HL-60 (cell line): ENCODE results near the gene CNTNAP2.
"Not testable (repeated sequence)": the region's sequence is repeated elsewhere in the genome, so short reads cannot be mapped to it uniquely, and the experiment has no call there.

Source experiments
- DNase-seq, 2 experiments: peaks; one replicate each; pipeline ENCODE4 v3.0.0-alpha.2; 2010 to 2020; ENCODE audit warnings: low read depth in 1 of 2, low spot score in 1 of 2
- H3K27ac ChIP-seq: fragments of 250-450 bp; sonication (Bioruptor Pico); replicated peaks from 2 replicates; pipeline ENCODE4 v1.5.1; 2020; ENCODE audit warnings: mild to moderate bottlenecking, moderate library complexity
- H3K27me3 ChIP-seq: fragments of 250-450 bp; sonication (Bioruptor Pico); 2 replicates; pipeline ENCODE4 v1.5.1; 2021; ENCODE audit warnings: mild to moderate bottlenecking, moderate library complexity; ENCODE audit not compliant: insufficient read depth, poor library complexity, severe bottlenecking
- H3K4me3 ChIP-seq: replicated peaks from 2 replicates; pipeline ENCODE4 v1.5.1; 2011; ENCODE audit warnings: mild to moderate bottlenecking, control low read depth, low read length; ENCODE audit not compliant: insufficient read depth
- CTCF ChIP-seq: IDR thresholded peaks from one replicate; pipeline ENCODE4 v1.5.1; 2011; ENCODE audit warnings: low read length, control low read depth, inconsistent platforms; ENCODE audit not compliant: insufficient read depth
- GABPA ChIP-seq: IDR thresholded peaks from 2 replicates; pipeline ENCODE4 v1.6.1; 2012; ENCODE audit warnings: low read depth
- POLR2AphosphoS5 ChIP-seq: IDR thresholded peaks from 2 replicates; pipeline ENCODE4 v1.6.1; 2012; ENCODE audit warnings: low read depth
- REST ChIP-seq: IDR thresholded peaks from 2 replicates; pipeline ENCODE4 v1.6.1; 2012; ENCODE audit warnings: low read depth; ENCODE audit not compliant: insufficient replicate concordance
- SPI1 ChIP-seq: IDR thresholded peaks from 2 replicates; pipeline ENCODE4 v1.6.1; 2012; ENCODE audit warnings: low read depth, mild to moderate bottlenecking, borderline replicate concordance

The CNTNAP2 gene

GRCh38 chr7:146232604-146233003 lies 116.0 kb downstream of the CNTNAP2 start:
- no peak overlapping the region for H3K27ac ChIP-seq
- no peaks in the 10 kb centered on the region for H3K27me3 ChIP-seq
- H3K4me3 ChIP-seq = no peak overlapping the region
- DNase-seq = no peak
- TF ChIP-seq GABPA (no peak), CTCF (no peak), SPI1 (no peak), POLR2AphosphoS5 (no peak), REST (no peak)

GRCh38 chr7:146235195-146235594 lies 118.6 kb downstream of the CNTNAP2 start:
- TF ChIP-seq GABPA (no peak), SPI1 (no peak), REST (no peak), CTCF (no peak), POLR2AphosphoS5 (no peak)
- no peak for DNase-seq
- Histone ChIP-seq H3K4me3 (no peak overlapping the region), H3K27ac (no peak overlapping the region), H3K27me3 (no peaks in the 10 kb centered on the region)

DNA sequence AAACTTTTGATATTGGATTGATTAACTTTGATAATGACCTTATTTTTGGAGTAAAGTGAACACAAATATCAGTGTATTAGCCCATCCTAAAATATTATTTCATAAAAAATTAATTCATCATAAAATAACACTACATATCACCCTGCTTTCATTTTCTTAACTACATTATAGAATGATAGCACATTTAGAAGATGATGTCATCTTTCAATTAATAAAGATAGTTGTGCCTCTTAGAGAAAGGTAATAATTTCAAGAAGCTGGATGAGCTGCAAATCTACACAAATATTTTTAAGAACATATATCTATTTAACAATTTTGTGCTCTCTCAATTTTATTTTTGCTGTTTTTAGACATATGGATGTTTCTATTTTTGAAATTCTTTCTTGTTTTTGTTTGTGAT lies 126.1 kb downstream of the CNTNAP2 start:
- Histone ChIP-seq H3K27ac (no peak overlapping the region), H3K4me3 (no peak overlapping the region), H3K27me3 (no peaks in the 10 kb centered on the region)
- TF ChIP-seq SPI1 (no peak), REST (no peak)
- DNase-seq = no peak

DNA sequence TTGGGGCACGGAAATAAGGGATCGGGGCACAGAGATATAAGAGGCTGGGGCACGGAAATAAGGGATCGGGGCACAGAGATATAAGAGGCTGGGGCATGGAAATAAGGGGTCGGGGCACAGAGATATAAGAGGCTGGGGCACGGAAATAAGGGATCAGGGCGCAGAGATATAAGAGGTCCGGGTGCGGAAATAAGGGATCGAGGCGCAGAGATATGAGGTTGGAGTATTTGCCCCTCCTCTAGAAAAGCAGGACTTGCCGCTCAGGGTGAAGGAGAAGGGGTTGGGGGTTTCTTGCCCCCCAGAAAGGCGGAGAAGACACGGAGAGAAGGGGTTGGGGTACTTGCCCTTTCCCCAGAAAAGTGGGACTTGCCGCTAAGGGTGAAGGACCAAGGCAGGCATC lies 131.4 kb downstream of the CNTNAP2 start:
- H3K4me3 ChIP-seq, H3K27me3 ChIP-seq, H3K27ac ChIP-seq, DNase-seq: not testable (repeated sequence)

DNA sequence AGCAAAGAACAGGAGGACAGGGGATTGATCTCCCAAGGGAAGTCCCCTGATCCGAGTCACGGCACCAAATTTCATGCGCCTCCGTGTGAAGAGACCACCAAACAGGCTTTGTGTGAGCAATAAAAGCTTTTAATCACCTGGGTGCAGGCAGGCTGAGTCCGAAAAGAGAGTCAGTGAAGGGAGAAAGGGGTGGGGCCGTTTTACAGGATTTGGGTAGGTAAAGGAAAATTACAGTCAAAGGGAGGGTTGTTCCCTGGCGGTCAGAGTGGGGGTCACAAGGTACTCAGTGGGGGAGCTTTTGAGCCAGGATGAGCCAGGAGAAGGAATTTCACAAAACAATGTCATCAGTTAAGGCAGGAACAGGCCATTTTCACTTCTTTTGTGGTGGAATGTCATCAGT lies 132.1 kb downstream of the CNTNAP2 start:
- DNase-seq, H3K27ac ChIP-seq, H3K4me3 ChIP-seq, H3K27me3 ChIP-seq: not testable (repeated sequence)
